Liver (tissue), 9 donors: ENCODE data around the gene ACOT11. TPM values are rescaled to one million over a fixed set of nuclear protein-coding genes. Genes with fewer than 3 reads are reported as not detected.

ENCODE experiments used
- DNase-seq: peaks from one replicate; pipeline ENCODE4 v3.0.0-alpha.2; 2017; ENCODE audit warnings: low spot score
- H3K27ac ChIP-seq, 2 donors: one replicate each; pipeline ENCODE4 v1.7.0; 2013; ENCODE audit warnings: inconsistent platforms in 2 of 2, low read length in 2 of 2, control low read depth in 1 of 2, low read depth in 1 of 2, mild to moderate bottlenecking in 1 of 2
- H3K27me3 ChIP-seq, 4 donors: one replicate each; pipeline versions ENCODE4 v1.6.1 to v1.7.0; 2013; ENCODE audit warnings: low read length in 3 of 4, inconsistent platforms in 1 of 4, mild to moderate bottlenecking in 1 of 4, moderate library complexity in 1 of 4; ENCODE audit not compliant: control insufficient read depth in 4 of 4, insufficient read depth in 4 of 4
- H3K36me3 ChIP-seq, 4 donors: one replicate each; pipeline versions ENCODE4 v1.6.1 to v1.7.0; 2013; ENCODE audit warnings: low read length in 3 of 4, mild to moderate bottlenecking in 3 of 4, low read depth in 1 of 4, moderate library complexity in 1 of 4; ENCODE audit not compliant: control insufficient read depth in 4 of 4, insufficient read depth in 3 of 4
- H3K4me1 ChIP-seq, 4 donors: one replicate each; pipeline versions ENCODE4 v1.6.1 to v1.7.0; 2013; ENCODE audit warnings: low read length in 3 of 4, mild to moderate bottlenecking in 3 of 4, moderate library complexity in 1 of 4; ENCODE audit not compliant: control insufficient read depth in 4 of 4, insufficient read depth in 4 of 4
- H3K4me3 ChIP-seq, 3 donors: one replicate each; pipeline versions ENCODE4 v1.6.1 to v1.7.0; 2013; ENCODE audit warnings: low read length in 3 of 3, control low read depth in 1 of 3, low read depth in 1 of 3, mild to moderate bottlenecking in 1 of 3
- H3K9ac ChIP-seq, 2 donors: one replicate each; pipeline ENCODE4 v1.7.0; 2013; ENCODE audit warnings: low read length in 2 of 2, mild to moderate bottlenecking in 2 of 2, moderate library complexity in 2 of 2, control low read depth in 1 of 2, low read depth in 1 of 2
- H3K9me3 ChIP-seq, 4 donors: one replicate each; pipeline versions ENCODE4 v1.6.1 to v1.7.0; 2013; ENCODE audit warnings: low read length in 3 of 4; ENCODE audit not compliant: control insufficient read depth in 4 of 4
- ATF3 ChIP-seq: IDR thresholded peaks from 2 replicates; pipeline ENCODE4 v1.6.1; 2016; ENCODE audit warnings: antibody characterized with exemption
- CTCF ChIP-seq: fragments of 150-350 bp; IDR thresholded peaks from 2 replicates; pipeline ENCODE4 v1.5.1; 2017; ENCODE audit warnings: improper control_type of control experiment, low read depth, low read length; ENCODE audit not compliant: missing input control
- EGR1 ChIP-seq, 2 donors: IDR thresholded peaks; 2 replicates each; pipeline ENCODE4 v1.6.1; 2016 to 2018; ENCODE audit warnings: antibody characterized with exemption in 2 of 2, low read depth in 2 of 2
- GABPA ChIP-seq, 2 donors: IDR thresholded peaks in 1 of 2; conservative IDR thresholded peaks in 1 of 2; 2 replicates each; pipeline ENCODE4 v1.6.1; 2016; ENCODE audit warnings: antibody characterized with exemption in 2 of 2, mild to moderate bottlenecking in 1 of 2, moderate library complexity in 1 of 2
- HNF4A ChIP-seq, 2 donors: conservative IDR thresholded peaks; 2 replicates each; pipeline ENCODE4 v1.6.1; 2016; ENCODE audit warnings: antibody characterized with exemption in 2 of 2, mild to moderate bottlenecking in 2 of 2
- HNF4G ChIP-seq: IDR thresholded peaks from 2 replicates; pipeline ENCODE4 v1.6.1; 2016; ENCODE audit warnings: antibody characterized with exemption
- JUND ChIP-seq, 2 donors: IDR thresholded peaks; 2 replicates each; pipeline ENCODE4 v1.6.1; 2016; ENCODE audit warnings: antibody characterized with exemption in 2 of 2
- MAX ChIP-seq: IDR thresholded peaks from 2 replicates; pipeline ENCODE4 v1.6.1; 2016; ENCODE audit warnings: antibody characterized with exemption
- RAD21 ChIP-seq, 2 donors: IDR thresholded peaks; 2 replicates each; pipeline ENCODE4 v1.6.1; 2016; ENCODE audit warnings: antibody characterized with exemption in 2 of 2, mild to moderate bottlenecking in 2 of 2
- REST ChIP-seq: IDR thresholded peaks from 2 replicates; pipeline ENCODE4 v1.6.1; 2016; ENCODE audit warnings: antibody characterized with exemption, mild to moderate bottlenecking
- RXRA ChIP-seq, 2 donors: IDR thresholded peaks; 2 replicates each; pipeline ENCODE4 v1.6.1; 2017 to 2018; ENCODE audit warnings: antibody characterized with exemption in 2 of 2, mild to moderate bottlenecking in 1 of 2
- TAF1 ChIP-seq: conservative IDR thresholded peaks from 2 replicates; pipeline ENCODE4 v1.6.1; 2016; ENCODE audit warnings: antibody characterized with exemption, mild to moderate bottlenecking
- YY1 ChIP-seq: IDR thresholded peaks from 2 replicates; pipeline ENCODE4 v1.6.1; 2016; ENCODE audit warnings: antibody characterized with exemption, mild to moderate bottlenecking
- ZBTB33 ChIP-seq: IDR thresholded peaks from 2 replicates; pipeline ENCODE4 v1.6.1; 2016; ENCODE audit warnings: antibody characterized with exemption
- WGBS: extraction: QIAGEN DNeasy Blood & Tissue Kit; methylation state at CpG from one replicate; pipeline ENCODE4 v1.1.7; 2013; 5-methylcytosine and 5-hydroxymethylcytosine counted together
- polyA plus RNA-seq, 2 donors: library from polyadenylated mRNA; stranded (reverse) in 1 of 2; unstranded in 1 of 2; fragments of 200-250 nt in 1 of 2; fragments of >200 nt in 1 of 2; fragmentation: Nextera tagmentation in 1 of 2; extraction: Ambion mirVana in 1 of 2; gene quantifications; one replicate each; pipeline versions ENCODE4 v1.2.1 to v1.2.3, GENCODE V29; 2013 to 2015
- total RNA-seq, 2 donors: library from RNA; depleted of rRNA; stranded (reverse); fragments of >200 nt; gene quantifications; one replicate each; pipeline ENCODE4 v1.2.3, GENCODE V29; 2014
- donor health status: healthy.
- donor health status: healthy.
- donor health status: healthy.
- donor health status: healthy.
- donor health status: healthy.

The ACOT11 gene
- total and polyA plus RNA-seq, 4 donors, result 0.13 to 1.1 (median 0.50) TPM

- H3K9me3 ChIP-seq, result peaks cover 0 to 2% (median 0%) of the 10 kb centered on the region in 4 donors
- TF ChIP-seq ZBTB33 (no peak), ATF3 (no peak), JUND (IDR thresholded peaks at IDR 0.05) (no peak), REST (no peak), MAX (no peak)
- H3K27me3 ChIP-seq, result no peaks in the 10 kb centered on the region
- 94% methylated on average over 8 of the region's 8 CpGs for WGBS
- DNase-seq, result no peak
- no peaks in the 10 kb centered on the region for H3K36me3 ChIP-seq
- no peak overlapping the region for H3K4me3 ChIP-seq
- H3K27ac ChIP-seq, result no peak overlapping the region
- H3K9ac ChIP-seq, result no peak overlapping the region
- no peaks in the 10 kb centered on the region for H3K4me1 ChIP-seq
These were observed 5.7 kb downstream of the ACOT11 start for GRCh38 chr1:54553602-54554313.

GRCh38 chr1:54556110-54556509 lies 8.1 kb downstream of the ACOT11 start:
- TF ChIP-seq TAF1 (no peak), RAD21 (IDR thresholded peaks at IDR 0.05) (no peak), EGR1 (IDR thresholded peaks at IDR 0.05; ENCODE audit: low read depth in 2 of 2) (no peak), HNF4A (conservative IDR thresholded peaks at IDR 0.05) (no peak), ZBTB33 (no peak), MAX (no peak), GABPA (IDR thresholded peaks at IDR 0.05 in 1 of 2, conservative IDR thresholded peaks at IDR 0.05 in 1 of 2) (no peak), RXRA (IDR thresholded peaks at IDR 0.05) (no peak), YY1 (no peak), HNF4G (no peak), CTCF (no peak)
- H3K36me3 ChIP-seq, result no peaks in the 10 kb centered on the region

More at GRCh38 chr1:54556110-54556509, 8.1 kb downstream of the ACOT11 start:
- H3K27me3 ChIP-seq, result no peaks in the 10 kb centered on the region
- 99% methylated on average over 1 of the region's 1 CpG for WGBS
- H3K9me3 ChIP-seq, result peaks cover 0 to 2% (median 0%) of the 10 kb centered on the region in 4 donors
- no peak for DNase-seq
- H3K27ac ChIP-seq, result no peak overlapping the region
- no peaks in the 10 kb centered on the region for H3K4me1 ChIP-seq
- no peak overlapping the region for H3K4me3 ChIP-seq
- no peak overlapping the region for H3K9ac ChIP-seq
